Natural killer cell (primary cell): Measurements from ENCODE around the gene COL24A1. TPM values are rescaled to one million over a fixed set of nuclear protein-coding genes. Genes with fewer than 3 reads are reported as not detected.

Source experiments
- ATAC-seq, 3 donors: fragments of 150-1000 bp in 2 of 3; fragments of 200-7000 bp in 1 of 3; cut with Tn5 transposase; 1 replicate in 1 of 3; 2 replicates in 2 of 3; pipeline ENCODE4 v1.10.0; 2021; ENCODE audit warnings: mild to moderate bottlenecking in 2 of 3, moderate library complexity in 2 of 3
- DNase-seq, 2 donors: peaks; one replicate each; pipeline versions ENCODE4 v3.0.0 to v3.0.0-alpha.2; 2013 to 2021; ENCODE audit warnings: mixed read lengths in 1 of 2
- H3K27ac ChIP-seq: one replicate; pipeline ENCODE4 v1.5.1; 2013; ENCODE audit warnings: mild to moderate bottlenecking, low read length
- H3K27me3 ChIP-seq: one replicate; pipeline ENCODE4 v1.6.1; 2013; ENCODE audit warnings: low read length; ENCODE audit not compliant: control insufficient read depth, insufficient read depth
- H3K36me3 ChIP-seq: one replicate; pipeline ENCODE4 v1.6.1; 2013; ENCODE audit warnings: low read length; ENCODE audit not compliant: control insufficient read depth, insufficient read depth
- H3K4me1 ChIP-seq: one replicate; pipeline ENCODE4 v1.6.1; 2013; ENCODE audit warnings: low read length; ENCODE audit not compliant: control insufficient read depth, insufficient read depth
- H3K4me3 ChIP-seq: one replicate; pipeline ENCODE4 v1.5.1; 2013; ENCODE audit warnings: low read length
- H3K9me3 ChIP-seq: one replicate; pipeline ENCODE4 v1.6.1; 2013; ENCODE audit warnings: low read length; ENCODE audit not compliant: control insufficient read depth, insufficient read depth
- H3K27ac Mint-ChIP-seq, 2 donors: one replicate each; pipeline ENCODE4 v1.8.0; 2022; ENCODE audit warnings: mild to moderate bottlenecking in 2 of 2, mixed read lengths in 2 of 2, moderate library complexity in 1 of 2
- H3K27me3 Mint-ChIP-seq, 2 donors: one replicate each; pipeline ENCODE4 v1.8.0; 2022; ENCODE audit warnings: low read depth in 2 of 2, mixed read lengths in 2 of 2
- H3K36me3 Mint-ChIP-seq: one replicate; pipeline ENCODE4 v1.8.0; 2022; ENCODE audit warnings: mixed read lengths
- H3K4me1 Mint-ChIP-seq, 2 donors: one replicate each; pipeline ENCODE4 v1.8.0; 2022; ENCODE audit warnings: mixed read lengths in 2 of 2
- H3K4me3 Mint-ChIP-seq: one replicate; pipeline ENCODE4 v1.8.0; 2022; ENCODE audit warnings: mild to moderate bottlenecking, moderate library complexity, mixed read lengths
- H3K9me3 Mint-ChIP-seq, 2 donors: one replicate each; pipeline ENCODE4 v1.8.0; 2022; ENCODE audit warnings: mixed read lengths in 2 of 2
- CTCF ChIP-seq: fragments of 200-600 bp; IDR thresholded peaks from one replicate; pipeline ENCODE4 v1.8.0; 2022; ENCODE audit warnings: antibody characterized with exemption
- WGBS: methylation state at CpG from one replicate; pipeline ENCODE4 v1.1.7; 2013; ENCODE audit warnings: missing lambda C conversion rate; ENCODE audit not compliant: insufficient coverage; 5-methylcytosine and 5-hydroxymethylcytosine counted together
- intact Hi-C: fragments of 100-400 bp; cut with micrococcal nuclease; formaldehyde crosslinking; loops from one replicate; pipeline ENCODE4 v1.14.2; 2022
- total RNA-seq, 4 donors: library from RNA; stranded (reverse); fragments of 120-200 nt in 1 of 4; gene quantifications; one replicate each; pipeline versions ENCODE4 v1.2.3 to v1.2.4, GENCODE V29; 2013 to 2022

COL24A1 gene
- total RNA-seq, 3 donors from 2014 or later (not counting 1 experiment from before 2014, with no cell fraction given) = 0.20 to 0.54 (median 0.54) TPM

- no peaks in the 10 kb centered on the region for H3K36me3 ChIP-seq
- no peak overlapping the region for H3K4me3 Mint-ChIP-seq
- H3K27ac Mint-ChIP-seq = no peak overlapping the region
- H3K27ac ChIP-seq = no peak overlapping the region
- 20% methylated on average over 43 of the region's 43 CpGs for WGBS
- H3K4me1 Mint-ChIP-seq = peaks cover 0 to 4% of the 10 kb centered on the region in 2 donors
- no peak overlapping the region for H3K4me3 ChIP-seq
- no peak for TF ChIP-seq CTCF
- peaks cover 18 to 21% of the 10 kb centered on the region in 2 donors for H3K27me3 Mint-ChIP-seq
- H3K9me3 ChIP-seq = no peaks in the 10 kb centered on the region
- H3K9me3 Mint-ChIP-seq = peaks cover 4 to 6% of the 10 kb centered on the region in 2 donors
- ATAC-seq (no peak), DNase-seq (no peak)
- peaks cover 17% of the 10 kb centered on the region for H3K4me1 ChIP-seq
- peaks cover 6% of the 10 kb centered on the region for H3K27me3 ChIP-seq
- H3K36me3 Mint-ChIP-seq = peaks cover 8% of the 10 kb centered on the region
- intact Hi-C loops = no loop called here
Measured at GRCh38 chr1:86155051-86155806, 1.3 kb downstream of the COL24A1 start.

GRCh38 chr1:86154571-86155050 is 2.0 kb downstream of the COL24A1 start:
- intact Hi-C loops = no loop called here
- Histone ChIP-seq H3K4me1 (peaks cover 17% of the 10 kb centered on the region), H3K4me3 (no peak overlapping the region), H3K27ac (no peak overlapping the region), H3K36me3 (no peaks in the 10 kb centered on the region), H3K9me3 (no peaks in the 10 kb centered on the region), H3K27me3 (peaks cover 6% of the 10 kb centered on the region)
- Mint-ChIP-seq H3K4me3 (no peak overlapping the region), H3K27me3 (peaks cover 18 to 21% of the 10 kb centered on the region in 2 donors), H3K9me3 (peaks cover 4 to 6% of the 10 kb centered on the region in 2 donors), H3K36me3 (peaks cover 8% of the 10 kb centered on the region), H3K4me1 (peaks cover 0 to 4% of the 10 kb centered on the region in 2 donors), H3K27ac (no peak overlapping the region)
- no peak for ATAC-seq
- DNase-seq = no peak
- TF ChIP-seq CTCF = no peak
- 89% methylated on average over 20 of the region's 20 CpGs for WGBS

- no peak overlapping the region for H3K4me3 ChIP-seq
- H3K4me1 Mint-ChIP-seq = peaks cover 0 to 4% of the 10 kb centered on the region in 2 donors
- peaks cover 18% of the 10 kb centered on the region in 2 donors for H3K27me3 Mint-ChIP-seq
- no peak overlapping the region for H3K27ac Mint-ChIP-seq
- H3K4me1 ChIP-seq = peaks cover 17% of the 10 kb centered on the region
- H3K27ac ChIP-seq = no peak overlapping the region
- DNase-seq (no peak), ATAC-seq (no peak)
- H3K9me3 ChIP-seq = no peaks in the 10 kb centered on the region
- H3K9me3 Mint-ChIP-seq = peaks cover 4 to 5% of the 10 kb centered on the region in 2 donors
- intact Hi-C loops = no loop called here
- WGBS = 100% methylated on average over 2 of the region's 6 CpGs
- peaks cover 8% of the 10 kb centered on the region for H3K36me3 Mint-ChIP-seq
- H3K27me3 ChIP-seq = peaks cover 6% of the 10 kb centered on the region
- H3K4me3 Mint-ChIP-seq = no peak overlapping the region
- no peaks in the 10 kb centered on the region for H3K36me3 ChIP-seq
- TF ChIP-seq CTCF = no peak
Measured at GRCh38 chr1:86153836-86154235, 2.7 kb downstream of the COL24A1 start.
